Measurements from ENCODE around the gene RPA3.

- TF ChIP-seq CTCF (IDR thresholded peaks at IDR 0.05) (no peak), POLR2A (IDR thresholded peaks at IDR 0.05) (no peak)
Observed at GRCh38 chr7:7620236-7620635, 98.2 kb downstream of the RPA3 start.

Measured in uterus (tissue), 2 donors.